Fibroblast of gingiva (primary cell): ENCODE measurements around the gene SYNGAP1.

ENCODE experiments used
- DNase-seq: peaks from one replicate; pipeline ENCODE4 v3.0.0-alpha.2; 2011; ENCODE audit warnings: low read depth

Gene SYNGAP1

GRCh38 chr6:33404884-33405283 is 15.0 kb upstream of the SYNGAP1 start:
- no peak for DNase-seq

DNA sequence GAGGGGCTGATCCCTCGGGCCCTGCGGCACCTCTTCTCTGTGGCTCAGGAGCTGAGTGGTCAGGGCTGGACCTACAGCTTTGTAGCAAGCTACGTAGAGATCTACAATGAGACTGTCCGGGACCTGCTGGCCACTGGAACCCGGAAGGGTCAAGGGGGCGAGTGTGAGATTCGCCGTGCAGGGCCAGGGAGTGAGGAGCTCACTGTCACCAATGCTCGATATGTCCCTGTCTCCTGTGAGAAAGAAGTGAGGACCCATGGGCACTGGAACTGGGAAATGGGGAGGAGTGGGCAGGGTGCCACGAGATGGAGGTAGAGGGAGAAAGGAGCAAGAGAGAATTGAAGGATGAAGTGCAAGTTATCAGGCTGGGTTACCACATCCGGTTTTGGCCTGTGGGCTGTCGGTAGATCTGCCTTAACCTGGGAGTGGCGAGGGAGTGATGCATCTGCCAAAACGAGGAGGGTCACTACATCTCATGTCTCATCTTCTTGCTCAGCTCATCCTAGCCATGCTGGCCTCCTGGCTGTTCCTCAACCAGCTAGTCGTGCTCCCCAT is 14.4 kb upstream of the SYNGAP1 start:
- DNase-seq = no peak

GRCh38 chr6:33406126-33406525 is 13.7 kb upstream of the SYNGAP1 start:
- no peak for DNase-seq

DNA sequence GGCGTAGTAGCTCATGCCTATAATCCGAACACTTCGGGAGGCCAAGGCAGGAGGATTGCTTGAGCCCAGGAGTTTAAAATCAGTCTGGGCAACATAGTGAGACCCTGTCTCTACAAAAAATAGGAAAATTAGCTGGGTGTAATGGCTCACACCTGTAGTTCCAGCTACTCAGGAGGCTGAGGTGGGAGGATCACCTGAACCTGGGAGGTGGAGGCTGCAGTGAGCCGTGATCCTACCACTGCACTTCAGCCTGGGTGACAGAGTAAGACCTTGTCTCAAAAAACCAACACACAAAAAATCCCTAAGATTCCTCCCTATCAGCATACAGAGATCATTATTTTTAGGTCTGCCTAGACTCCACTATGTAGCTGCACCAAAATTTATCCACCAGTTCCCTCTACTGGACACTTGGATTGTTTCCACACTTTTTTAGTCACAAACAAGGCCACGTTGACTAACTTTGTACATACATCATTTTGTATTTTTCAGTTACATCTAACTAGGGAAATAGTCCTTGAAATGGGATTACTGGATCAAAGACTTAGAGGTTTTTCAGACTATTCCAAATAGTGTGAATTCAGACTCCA is 12.6 kb upstream of the SYNGAP1 start:
- DNase-seq = peak; percentile 53

- peak; percentile 99 for DNase-seq
Measured at GRCh38 chr6:33410050-33410710, 9.7 kb upstream of the SYNGAP1 start.

DNA sequence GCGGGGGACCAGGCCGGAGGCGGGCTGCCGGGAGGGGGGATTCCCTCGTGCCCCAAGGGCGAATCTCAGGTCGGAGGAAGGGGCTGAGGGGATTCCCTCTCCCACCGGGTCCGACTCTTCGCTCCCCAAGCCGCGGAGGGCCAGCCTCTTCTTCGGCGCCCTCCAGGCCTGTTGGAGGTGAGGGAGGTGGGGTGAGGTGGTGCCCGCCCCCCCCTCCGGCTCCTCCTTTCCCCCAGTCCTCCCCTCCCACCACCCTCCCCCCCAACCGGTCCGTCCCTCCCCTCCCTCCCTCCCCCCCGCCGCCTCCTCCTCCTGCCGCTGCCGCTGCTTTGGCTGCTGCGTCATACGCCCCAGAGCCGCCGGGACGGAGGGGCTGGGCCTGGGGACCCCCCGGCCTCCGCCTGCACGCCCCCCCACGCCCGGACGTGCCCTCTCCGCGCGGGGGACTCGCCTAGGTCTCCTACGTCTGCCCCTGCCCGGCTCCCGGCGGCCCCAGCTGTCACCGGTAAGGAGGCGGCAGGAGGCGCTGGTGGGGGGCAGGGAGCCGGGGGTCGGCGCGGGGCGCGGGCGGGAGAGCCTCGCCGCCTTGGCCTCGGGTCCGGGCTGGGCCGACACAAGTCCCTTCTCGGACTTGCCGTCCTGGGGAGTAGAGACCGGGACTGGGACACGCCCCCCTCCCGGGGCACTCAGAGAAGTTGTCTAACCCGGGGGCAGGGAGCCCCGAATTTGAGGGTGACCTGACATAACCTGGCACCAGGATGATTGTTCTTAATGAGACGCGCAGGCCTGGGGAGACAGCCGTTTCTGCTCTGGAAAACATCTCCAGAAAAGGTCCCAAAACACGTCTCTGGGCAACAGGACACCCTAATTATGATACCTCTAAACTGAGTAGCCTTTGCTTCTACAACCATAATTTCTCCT is 8.9 kb upstream of the SYNGAP1 start, which contains the start of gene PHF1:
Gene PHF1 (plus strand): TSS at position 304 of the 921 bp plus-strand sequence. CDS start 1,250 bp downstream, outside the sequence.
- DNase-seq = peak; percentile 88

DNA sequence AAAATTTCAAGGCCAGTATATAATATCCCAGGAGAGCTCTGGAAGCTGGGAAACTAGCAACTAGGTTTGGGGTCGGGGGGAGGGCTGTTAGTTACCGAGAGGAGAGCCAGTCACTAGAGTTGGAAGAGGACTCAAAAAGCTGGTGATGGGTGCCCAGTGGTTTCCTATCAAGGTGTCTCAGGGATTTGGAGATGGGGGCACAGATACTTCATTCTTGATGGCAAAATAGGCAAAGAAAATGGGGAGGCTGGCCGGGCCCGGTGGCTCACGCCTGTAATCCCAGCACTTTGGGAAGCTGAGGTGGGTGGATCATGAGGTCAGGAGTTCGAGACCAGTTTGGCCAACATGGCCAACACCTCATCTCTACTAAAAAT is 8.2 kb upstream of the SYNGAP1 start:
- no peak for DNase-seq

GRCh38 chr6:33412140-33413009 is 7.5 kb upstream of the SYNGAP1 start:
- DNase-seq = no peak

- DNase-seq = no peak
Measured at GRCh38 chr6:33413241-33414120, 6.4 kb upstream of the SYNGAP1 start.

DNA sequence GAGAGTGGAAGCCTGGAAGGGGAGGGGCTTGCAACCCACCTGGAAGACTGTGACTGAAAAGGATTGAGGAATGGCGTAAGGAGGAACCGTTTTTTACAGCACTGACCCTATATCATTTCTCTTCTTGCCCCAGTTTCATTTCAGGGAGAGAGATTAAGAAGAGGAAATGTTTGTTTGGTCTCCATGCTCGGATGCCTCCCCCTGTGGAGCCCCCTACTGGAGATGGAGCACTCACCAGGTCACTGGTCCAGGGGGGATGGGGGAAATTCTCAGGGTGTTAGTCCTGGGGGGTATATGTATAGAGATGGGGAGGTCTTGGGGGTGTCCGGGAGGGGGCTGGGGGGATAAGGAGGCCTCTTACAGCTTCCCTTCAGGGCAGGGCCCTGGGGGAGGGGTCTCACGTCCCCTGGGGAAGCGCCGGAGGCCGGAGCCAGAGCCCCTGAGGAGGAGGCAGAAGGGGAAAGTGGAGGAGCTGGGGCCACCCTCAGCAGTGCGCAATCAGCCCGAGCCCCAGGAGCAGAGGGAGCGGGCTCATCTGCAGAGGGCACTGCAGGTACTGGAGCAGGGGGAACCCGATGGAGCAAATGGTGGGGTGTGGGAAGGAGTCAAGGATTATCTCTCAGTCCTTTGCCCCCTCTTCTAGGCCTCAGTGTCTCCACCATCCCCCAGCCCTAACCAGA is 5.1 kb upstream of the SYNGAP1 start:
- DNase-seq = no peak

GRCh38 chr6:33415831-33416230 is 4.0 kb upstream of the SYNGAP1 start:
- DNase-seq = no peak

GRCh38 chr6:33416386-33417127 is 3.3 kb upstream of the SYNGAP1 start:
- DNase-seq = no peak

GRCh38 chr6:33417128-33417902 is 2.5 kb upstream of the SYNGAP1 start:
- DNase-seq = peak; percentile 64

- DNase-seq = peak; percentile 100
Measured at GRCh38 chr6:33417903-33418689, 1.8 kb upstream of the SYNGAP1 start, which contains the start of gene CUTA. Gene CUTA, minus strand, starts transcription at chr6:33418107. Its CDS starts 107 bp downstream, at chr6:33418000.

GRCh38 chr6:33418690-33419291 is 1.1 kb upstream of the SYNGAP1 start:
- DNase-seq = no peak

- no peak for DNase-seq
Measured at GRCh38 chr6:33420491-33421343, 852 bp downstream of the SYNGAP1 start.
